Adipocyte (in vitro differentiated cells): ENCODE results near the gene ADSS2.

ENCODE experiments used
- DNase-seq: peaks from one replicate; pipeline ENCODE4 v3.0.0-alpha.2; 2015; ENCODE audit warnings: low read depth
- H3K27me3 ChIP-seq: replicated peaks from 2 replicates; pipeline ENCODE4 v1.7.0; 2013; ENCODE audit warnings: mild to moderate bottlenecking, low read length, moderate library complexity; ENCODE audit not compliant: control insufficient read depth, insufficient read depth
- H3K36me3 ChIP-seq: 2 replicates; pipeline ENCODE4 v1.7.0; 2013; ENCODE audit warnings: low read length, mild to moderate bottlenecking, moderate library complexity; ENCODE audit not compliant: control insufficient read depth, insufficient read depth, severe bottlenecking
- H3K4me1 ChIP-seq: 2 replicates; pipeline ENCODE4 v1.7.0; 2013; ENCODE audit warnings: mild to moderate bottlenecking, low read length, moderate library complexity; ENCODE audit not compliant: control insufficient read depth, insufficient read depth
- H3K4me3 ChIP-seq: 2 replicates; pipeline ENCODE4 v1.7.0; 2013; ENCODE audit warnings: mild to moderate bottlenecking, low read length, moderate library complexity
- H3K9ac ChIP-seq: 2 replicates; pipeline ENCODE4 v1.7.0; 2013; ENCODE audit warnings: mild to moderate bottlenecking, low read length, moderate library complexity
- H3K9me3 ChIP-seq: 2 replicates; pipeline ENCODE4 v1.7.0; 2013; ENCODE audit warnings: mild to moderate bottlenecking, low read length, moderate library complexity; ENCODE audit not compliant: control insufficient read depth

The ADSS2 gene

DNA sequence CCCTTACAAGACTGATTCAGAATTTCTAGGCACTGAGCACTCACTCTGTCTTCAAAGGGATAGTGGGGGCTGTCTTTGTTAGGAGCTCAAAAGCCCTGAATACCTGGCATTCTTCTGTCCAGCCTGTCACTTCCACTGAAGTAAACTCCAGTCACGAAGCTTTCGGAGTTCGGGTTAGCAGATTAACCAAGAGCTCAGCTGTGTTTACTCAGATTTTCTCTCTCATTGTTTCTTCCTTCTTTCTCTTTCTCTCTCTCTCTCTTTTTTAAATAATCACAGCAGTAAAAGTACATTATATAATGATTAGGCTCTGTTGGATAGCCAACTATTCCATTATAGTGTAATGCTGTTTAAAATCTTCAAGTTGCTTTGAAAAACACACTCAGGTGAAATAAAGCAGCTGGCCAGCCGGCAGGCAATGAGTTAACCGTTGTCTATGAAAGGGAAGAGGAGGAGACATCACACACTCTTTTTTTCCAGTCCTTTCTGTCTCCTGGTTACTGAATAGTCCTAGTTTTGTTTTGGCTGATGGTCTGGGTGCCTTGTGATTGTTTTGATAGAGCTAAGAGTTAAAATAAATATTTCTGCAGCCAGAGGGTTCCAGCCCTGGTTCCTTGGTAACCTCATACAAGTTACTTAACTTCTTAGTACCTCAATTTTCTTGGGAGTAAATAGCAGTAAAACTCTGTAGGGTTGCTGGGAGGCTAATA, 89.8 kb downstream of the ADSS2 start:
- Histone ChIP-seq H3K27me3 (no peaks in the 10 kb centered on the region), H3K4me3 (peak overlapping the region; percentile 67)

More for the DNA sequence above, 89.8 kb downstream of the ADSS2 start:
- peak overlapping the region; percentile 61 for H3K9ac ChIP-seq
- H3K9me3 ChIP-seq, result no peaks in the 10 kb centered on the region
- H3K36me3 ChIP-seq, result no peaks in the 10 kb centered on the region
- peak; percentile 68 for DNase-seq
- peaks cover 7% of the 10 kb centered on the region for H3K4me1 ChIP-seq
